CD4-positive, CD25-positive, alpha-beta regulatory T cell (primary cell): ENCODE results near the gene PRSS57. TPM values are rescaled to one million over a fixed set of nuclear protein-coding genes. Genes with fewer than 3 reads are reported as not detected.
A peak's percentile ranks its signal among the peaks of the same experiment; 100 is the strongest.
"Not testable (repeated sequence)": the region's sequence is repeated elsewhere in the genome, so short reads cannot be mapped to it uniquely, and the experiment has no call there.

Experiments used
- ATAC-seq, 2 donors: fragments of 150-1000 bp; cut with Tn5 transposase; one replicate each; pipeline ENCODE4 v1.10.0; 2021; ENCODE audit warnings: low read depth in 2 of 2, moderate number of reproducible peaks in 2 of 2, moderate library complexity in 1 of 2
- DNase-seq, 3 donors: peaks; one replicate each; pipeline versions ENCODE4 v3.0.0 to v3.0.0-alpha.2; 2012 to 2022; ENCODE audit warnings: mixed read lengths in 1 of 3
- H3K27ac ChIP-seq: one replicate; pipeline ENCODE4 v1.7.0; 2013; ENCODE audit warnings: mild to moderate bottlenecking, low read length; ENCODE audit not compliant: insufficient read depth, poor library complexity, severe bottlenecking
- H3K27me3 ChIP-seq: one replicate; pipeline ENCODE4 v1.7.0; 2013; ENCODE audit warnings: low read length; ENCODE audit not compliant: control insufficient read depth, insufficient read depth
- H3K36me3 ChIP-seq: one replicate; pipeline ENCODE4 v1.7.0; 2013; ENCODE audit warnings: mild to moderate bottlenecking, low read length, moderate library complexity; ENCODE audit not compliant: control insufficient read depth, insufficient read depth
- H3K4me1 ChIP-seq: 2 replicates; pipeline ENCODE4 v1.7.0; 2013; ENCODE audit warnings: mild to moderate bottlenecking, low read length; ENCODE audit not compliant: insufficient read depth, control insufficient read depth, poor library complexity, severe bottlenecking
- H3K4me3 ChIP-seq: one replicate; pipeline ENCODE4 v1.7.0; 2013; ENCODE audit warnings: low read depth, mild to moderate bottlenecking, low read length, moderate library complexity
- H3K9me3 ChIP-seq, 2 experiments: 1 replicate in 1 of 2; 2 replicates in 1 of 2; pipeline ENCODE4 v1.7.0; 2013; ENCODE audit warnings: low read length in 2 of 2, mild to moderate bottlenecking in 1 of 2, moderate library complexity in 1 of 2; ENCODE audit not compliant: control insufficient read depth in 2 of 2
- H3K27ac Mint-ChIP-seq, 3 donors: one replicate each; pipeline ENCODE4 v1.8.0; 2020 to 2022; ENCODE audit warnings: mild to moderate bottlenecking in 3 of 3, mixed read lengths in 3 of 3, moderate library complexity in 2 of 3
- H3K27me3 Mint-ChIP-seq: one replicate; pipeline ENCODE4 v1.8.0; 2022; ENCODE audit warnings: mild to moderate bottlenecking, mixed read lengths
- H3K36me3 Mint-ChIP-seq: one replicate; pipeline ENCODE4 v1.8.0; 2020; ENCODE audit warnings: mixed read lengths
- H3K4me1 Mint-ChIP-seq, 4 donors: one replicate each; pipeline ENCODE4 v1.8.0; 2020 to 2022; ENCODE audit warnings: mixed read lengths in 4 of 4, mild to moderate bottlenecking in 1 of 4
- H3K4me3 Mint-ChIP-seq, 4 donors: one replicate each; pipeline ENCODE4 v1.8.0; 2020 to 2022; ENCODE audit warnings: mild to moderate bottlenecking in 4 of 4, mixed read lengths in 4 of 4, moderate library complexity in 3 of 4
- H3K9me3 Mint-ChIP-seq, 7 donors: one replicate each; pipeline ENCODE4 v1.8.0; 2020 to 2022; ENCODE audit warnings: mixed read lengths in 7 of 7, mild to moderate bottlenecking in 3 of 7, moderate library complexity in 2 of 7
- polyA plus RNA-seq, 4 donors: library from polyadenylated mRNA; unstranded; fragments of 300-500 nt; fragmentation: Illumina TruSeq; gene quantifications; one replicate each; pipeline ENCODE4 v1.2.3, GENCODE V29; 2021
- total RNA-seq: library from RNA; stranded (reverse); gene quantifications from one replicate; pipeline ENCODE4 v1.2.3, GENCODE V29; 2022

The PRSS57 gene
- total and polyA plus RNA-seq, 5 donors from 2014 or later, result 3.3 TPM; not detected in 4

- Mint-ChIP-seq H3K4me3 (peak overlapping the region in 2 of 4 donors; percentile 43 to 77), H3K27me3 (peaks cover 17% of the 10 kb centered on the region), H3K4me1 (peaks cover 0 to 18% (median 6%) of the 10 kb centered on the region in 4 donors)
- not testable (repeated sequence) for H3K9me3 ChIP-seq, ATAC-seq, H3K27me3 ChIP-seq, H3K4me3 ChIP-seq, H3K36me3 Mint-ChIP-seq, H3K9me3 Mint-ChIP-seq, H3K27ac Mint-ChIP-seq, H3K27ac ChIP-seq, H3K36me3 ChIP-seq, DNase-seq
- peaks cover 14% of the 10 kb centered on the region for H3K4me1 ChIP-seq
Observed at GRCh38 chr19:666985-667573, 28.2 kb downstream of the PRSS57 start.

GRCh38 chr19:664913-665443 is 30.3 kb downstream of the PRSS57 start:
- peak overlapping the region; percentile 23 to 82 (median 62) for H3K27ac Mint-ChIP-seq
- H3K27me3 ChIP-seq, result no peaks in the 10 kb centered on the region
- no peaks in the 10 kb centered on the region for H3K36me3 ChIP-seq
- H3K4me1 Mint-ChIP-seq, result peaks cover 0 to 30% (median 12%) of the 10 kb centered on the region in 4 donors
- peak overlapping the region; percentile 81 to 96 (median 86) for H3K4me3 Mint-ChIP-seq
- H3K27ac ChIP-seq, result no peak overlapping the region
- H3K36me3 Mint-ChIP-seq, result no peaks in the 10 kb centered on the region
- DNase-seq (peak; percentile 69 to 73 (median 72)), ATAC-seq (no peak)
- peaks cover 30% of the 10 kb centered on the region for H3K27me3 Mint-ChIP-seq
- H3K9me3 Mint-ChIP-seq, result peaks cover 0 to 3% (median 0%) of the 10 kb centered on the region in 7 donors
- peaks cover 35% of the 10 kb centered on the region for H3K4me1 ChIP-seq
- H3K9me3 ChIP-seq, result no peaks in the 10 kb centered on the region
- no peak overlapping the region for H3K4me3 ChIP-seq

GRCh38 chr19:663682-664117 is 31.6 kb downstream of the PRSS57 start:
- Mint-ChIP-seq H3K4me1 (peaks cover 0 to 41% (median 14%) of the 10 kb centered on the region in 4 donors), H3K27me3 (peaks cover 25% of the 10 kb centered on the region), H3K9me3 (peaks cover 0 to 1% (median 0%) of the 10 kb centered on the region in 7 donors), H3K27ac (peak overlapping the region; percentile 63 to 94 (median 73)), H3K4me3 (peak overlapping the region; percentile 81 to 96 (median 86)), H3K36me3 (no peaks in the 10 kb centered on the region)
- ATAC-seq (no peak), DNase-seq (no peak)
- no peaks in the 10 kb centered on the region for H3K9me3 ChIP-seq
- H3K4me1 ChIP-seq, result peaks cover 47% of the 10 kb centered on the region
- peaks cover 4% of the 10 kb centered on the region for H3K36me3 ChIP-seq
- no peak overlapping the region for H3K4me3 ChIP-seq
- H3K27ac ChIP-seq, result peak overlapping the region; percentile 86
- no peaks in the 10 kb centered on the region for H3K27me3 ChIP-seq

- Histone ChIP-seq H3K4me3 (peak within 1 kb of the TSS; percentile 78), H3K36me3 (peaks cover 4% of the 10 kb centered on the region), H3K27ac (peak within 1 kb of the TSS; percentile 92), H3K27me3 (no peaks in the 10 kb centered on the region), H3K9me3 (no peaks in the 10 kb centered on the region), H3K4me1 (peaks cover 53% of the 10 kb centered on the region)
- Mint-ChIP-seq H3K36me3 (no peaks in the 10 kb centered on the region), H3K4me1 (peaks cover 0 to 45% (median 14%) of the 10 kb centered on the region in 4 donors), H3K27me3 (peaks cover 25% of the 10 kb centered on the region), H3K4me3 (peak within 1 kb of the TSS; percentile 96 to 99 (median 98)), H3K9me3 (peaks cover 0 to 1% (median 0%) of the 10 kb centered on the region in 7 donors), H3K27ac (peak within 1 kb of the TSS; percentile 63 to 98 (median 98))
- ATAC-seq (peak; percentile 54 to 63), DNase-seq (peak; percentile 87 to 93 (median 90))
Observed at GRCh38 chr19:662962-663681, 32.1 kb downstream of the PRSS57 start, which contains the start of gene RNF126. Gene RNF126, minus strand, starts transcription at chr19:663214. Its CDS starts 93 bp downstream, at chr19:663121.

- peaks cover 0 to 50% (median 14%) of the 10 kb centered on the region in 4 donors for H3K4me1 Mint-ChIP-seq
- H3K4me1 ChIP-seq, result peaks cover 60% of the 10 kb centered on the region
Observed at GRCh38 chr19:662207-662961, 32.9 kb downstream of the PRSS57 start.

GRCh38 chr19:661427-662196 is 33.6 kb downstream of the PRSS57 start:
- Mint-ChIP-seq H3K27me3 (peaks cover 25% of the 10 kb centered on the region), H3K36me3 (no peaks in the 10 kb centered on the region), H3K9me3 (no peaks in the 10 kb centered on the region), H3K27ac (peak overlapping the region; percentile 95 to 98 (median 98)), H3K4me3 (peak overlapping the region; percentile 95 to 99 (median 98)), H3K4me1 (peaks cover 0 to 56% (median 14%) of the 10 kb centered on the region in 4 donors)
- Histone ChIP-seq H3K4me1 (peaks cover 68% of the 10 kb centered on the region), H3K4me3 (peak overlapping the region; percentile 78), H3K27me3 (no peaks in the 10 kb centered on the region), H3K9me3 (no peaks in the 10 kb centered on the region), H3K36me3 (peaks cover 4% of the 10 kb centered on the region), H3K27ac (peak overlapping the region; percentile 92)
- peak; percentile 58 to 85 (median 77) for DNase-seq
- ATAC-seq, result peak; percentile 36 to 42

More at GRCh38 chr19:662207-662961, 32.9 kb downstream of the PRSS57 start:
- DNase-seq, result peak; percentile 67 to 82 (median 74)
- peaks cover 4% of the 10 kb centered on the region for H3K36me3 ChIP-seq
- Mint-ChIP-seq H3K4me3 (peak overlapping the region; percentile 95 to 99 (median 98)), H3K36me3 (no peaks in the 10 kb centered on the region), H3K9me3 (no peaks in the 10 kb centered on the region), H3K27ac (peak overlapping the region; percentile 38 to 98 (median 98)), H3K27me3 (peaks cover 25% of the 10 kb centered on the region)
- peak overlapping the region; percentile 78 for H3K4me3 ChIP-seq
- peak; percentile 20 to 25 for ATAC-seq
- no peaks in the 10 kb centered on the region for H3K9me3 ChIP-seq
- peak overlapping the region; percentile 92 for H3K27ac ChIP-seq
- no peaks in the 10 kb centered on the region for H3K27me3 ChIP-seq
